CD1c-positive myeloid dendritic cell (primary cell): ENCODE measurements around the gene KCNH4.
"Not testable (repeated sequence)": the region's sequence is repeated elsewhere in the genome, so short reads cannot be mapped to it uniquely, and the experiment has no call there.

Experiments
- DNase-seq: peaks from one replicate; pipeline ENCODE4 v3.0.0-alpha.2; 2016; ENCODE audit errors: extremely low spot score

KCNH4 gene

GRCh38 chr17:42178817-42179216, 2.1 kb downstream of the KCNH4 start:
- peak; percentile 90 for DNase-seq

- no peak for DNase-seq
Measured at GRCh38 chr17:42177684-42178083, 3.3 kb downstream of the KCNH4 start.

- DNase-seq: no peak
Measured at GRCh38 chr17:42174126-42174783, 6.7 kb downstream of the KCNH4 start.

GRCh38 chr17:42171831-42172230, 9.1 kb downstream of the KCNH4 start:
- DNase-seq: no peak

- DNase-seq: no peak
Measured at GRCh38 chr17:42169351-42169750, 11.6 kb downstream of the KCNH4 start.

GRCh38 chr17:42167807-42168206, 13.1 kb downstream of the KCNH4 start:
- DNase-seq: peak; percentile 70

GRCh38 chr17:42166196-42166763, 14.7 kb downstream of the KCNH4 start:
- DNase-seq: no peak

GRCh38 chr17:42165751-42166150, 15.2 kb downstream of the KCNH4 start:
- no peak for DNase-seq

GRCh38 chr17:42163696-42164407, 17.1 kb downstream of the KCNH4 start:
- DNase-seq: no peak

GRCh38 chr17:42163113-42163512, 17.8 kb downstream of the KCNH4 start:
- DNase-seq: peak; percentile 25

- DNase-seq: no peak
Measured at GRCh38 chr17:42160531-42160910, 20.4 kb downstream of the KCNH4 start.

GRCh38 chr17:42159796-42160530, 21.0 kb downstream of the KCNH4 start:
- DNase-seq: no peak

GRCh38 chr17:42155614-42156045, 25.3 kb downstream of the KCNH4 start:
- no peak for DNase-seq

GRCh38 chr17:42153919-42154742, 26.8 kb downstream of the KCNH4 start:
- peak; percentile 61 for DNase-seq

GRCh38 chr17:42146911-42147607, 33.9 kb downstream of the KCNH4 start:
- DNase-seq: no peak

- not testable (repeated sequence) for DNase-seq
Measured at GRCh38 chr17:42143138-42143537, 37.8 kb downstream of the KCNH4 start.

GRCh38 chr17:42142371-42142896, 38.5 kb downstream of the KCNH4 start:
- DNase-seq: peak; percentile 18

GRCh38 chr17:42141382-42141781, 39.6 kb downstream of the KCNH4 start:
- DNase-seq: peak; percentile 15

- DNase-seq: not testable (repeated sequence)
Measured at GRCh38 chr17:42140690-42141089, 40.3 kb downstream of the KCNH4 start.

GRCh38 chr17:42138749-42139492, 42.0 kb downstream of the KCNH4 start:
- no peak for DNase-seq
